ENCODE results near the gene PDCL2.
"Not testable (repeated sequence)": the region's sequence is repeated elsewhere in the genome, so short reads cannot be mapped to it uniquely, and the experiment has no call there.

Gene PDCL2

GRCh38 chr4:55612341-55612740 is 20.3 kb upstream of the PDCL2 start:
- H3K27ac Mint-ChIP-seq = no peak overlapping the region
- peaks cover 1% of the 10 kb centered on the region for H3K4me1 Mint-ChIP-seq (ENCODE audit: low read depth)
- intact Hi-C loops (cut with micrococcal nuclease) = no loop called here
- H3K36me3 Mint-ChIP-seq (ENCODE audit: low read depth) = no peaks in the 10 kb centered on the region
- H3K9me3 Mint-ChIP-seq = no peaks in the 10 kb centered on the region
- H3K27me3 Mint-ChIP-seq = peaks cover 2% of the 10 kb centered on the region
- H3K4me3 Mint-ChIP-seq = no peak overlapping the region

- H3K36me3 Mint-ChIP-seq (ENCODE audit: low read depth) = no peaks in the 10 kb centered on the region
- no peaks in the 10 kb centered on the region for H3K4me1 Mint-ChIP-seq (ENCODE audit: low read depth)
- no peaks in the 10 kb centered on the region for H3K27me3 Mint-ChIP-seq
- H3K4me3 Mint-ChIP-seq = no peak overlapping the region
- intact Hi-C loops (cut with micrococcal nuclease) = no loop called here
- no peaks in the 10 kb centered on the region for H3K9me3 Mint-ChIP-seq
- no peak overlapping the region for H3K27ac Mint-ChIP-seq
Measured at GRCh38 chr4:55611358-55612059, 19.5 kb upstream of the PDCL2 start.

- H3K4me1 Mint-ChIP-seq (ENCODE audit: low read depth) = no peaks in the 10 kb centered on the region
- intact Hi-C loops (cut with micrococcal nuclease) = no loop called here
- H3K9me3 Mint-ChIP-seq = no peaks in the 10 kb centered on the region
- no peaks in the 10 kb centered on the region for H3K27me3 Mint-ChIP-seq
- no peak overlapping the region for H3K27ac Mint-ChIP-seq
- no peaks in the 10 kb centered on the region for H3K36me3 Mint-ChIP-seq (ENCODE audit: low read depth)
- H3K4me3 Mint-ChIP-seq = no peak overlapping the region
Measured at GRCh38 chr4:55610381-55610780, 18.3 kb upstream of the PDCL2 start.

- Mint-ChIP-seq H3K4me1 (ENCODE audit: low read depth) (no peaks in the 10 kb centered on the region), H3K9me3 (no peaks in the 10 kb centered on the region), H3K27me3 (no peaks in the 10 kb centered on the region), H3K36me3 (ENCODE audit: low read depth) (no peaks in the 10 kb centered on the region), H3K27ac (no peak overlapping the region), H3K4me3 (no peak overlapping the region)
- intact Hi-C loops (cut with micrococcal nuclease) = no loop called here
Measured at GRCh38 chr4:55609393-55609866, 17.4 kb upstream of the PDCL2 start.

- no peaks in the 10 kb centered on the region for H3K36me3 Mint-ChIP-seq (ENCODE audit: low read depth)
- no peak overlapping the region for H3K4me3 Mint-ChIP-seq
- no peaks in the 10 kb centered on the region for H3K9me3 Mint-ChIP-seq
- no peak overlapping the region for H3K27ac Mint-ChIP-seq
- no peaks in the 10 kb centered on the region for H3K4me1 Mint-ChIP-seq (ENCODE audit: low read depth)
- intact Hi-C loops (cut with micrococcal nuclease) = no loop called here
- H3K27me3 Mint-ChIP-seq = no peaks in the 10 kb centered on the region
Measured at GRCh38 chr4:55608591-55608990, 16.5 kb upstream of the PDCL2 start.

- intact Hi-C loops (cut with micrococcal nuclease) = no loop called here
- no peak overlapping the region for H3K27ac Mint-ChIP-seq
- no peak overlapping the region for H3K4me3 Mint-ChIP-seq
- H3K4me1 Mint-ChIP-seq (ENCODE audit: low read depth) = no peaks in the 10 kb centered on the region
- H3K36me3 Mint-ChIP-seq (ENCODE audit: low read depth) = no peaks in the 10 kb centered on the region
- H3K27me3 Mint-ChIP-seq = no peaks in the 10 kb centered on the region
- H3K9me3 Mint-ChIP-seq = no peaks in the 10 kb centered on the region
Measured at GRCh38 chr4:55604996-55605395, 13.0 kb upstream of the PDCL2 start.

GRCh38 chr4:55600640-55601039 is 8.6 kb upstream of the PDCL2 start:
- H3K36me3 Mint-ChIP-seq (ENCODE audit: low read depth) = no peaks in the 10 kb centered on the region
- H3K27ac Mint-ChIP-seq = no peak overlapping the region
- intact Hi-C loops (cut with micrococcal nuclease) = no loop called here
- no peaks in the 10 kb centered on the region for H3K4me1 Mint-ChIP-seq (ENCODE audit: low read depth)
- no peak overlapping the region for H3K4me3 Mint-ChIP-seq
- H3K9me3 Mint-ChIP-seq = no peaks in the 10 kb centered on the region
- peaks cover 3% of the 10 kb centered on the region for H3K27me3 Mint-ChIP-seq

- Mint-ChIP-seq H3K4me3 (no peak overlapping the region), H3K9me3 (no peaks in the 10 kb centered on the region), H3K27me3 (peaks cover 5% of the 10 kb centered on the region), H3K36me3 (ENCODE audit: low read depth) (no peaks in the 10 kb centered on the region), H3K4me1 (ENCODE audit: low read depth) (no peaks in the 10 kb centered on the region), H3K27ac (no peak overlapping the region)
- intact Hi-C loops (cut with micrococcal nuclease) = no loop called here
Measured at GRCh38 chr4:55598641-55599040, 6.6 kb upstream of the PDCL2 start.

- H3K9me3 Mint-ChIP-seq = peaks cover 21% of the 10 kb centered on the region
- no peaks in the 10 kb centered on the region for H3K4me1 Mint-ChIP-seq (ENCODE audit: low read depth)
- peaks cover 2% of the 10 kb centered on the region for H3K27me3 Mint-ChIP-seq
- H3K27ac Mint-ChIP-seq = no peak overlapping the region
- intact Hi-C loops (cut with micrococcal nuclease) = no loop called here
- H3K4me3 Mint-ChIP-seq = no peak overlapping the region
- H3K36me3 Mint-ChIP-seq (ENCODE audit: low read depth) = no peaks in the 10 kb centered on the region
Measured at GRCh38 chr4:55588160-55588559, 3.9 kb downstream of the PDCL2 start.

GRCh38 chr4:55582773-55583172 is 9.3 kb downstream of the PDCL2 start:
- H3K36me3 Mint-ChIP-seq (ENCODE audit: low read depth); intact Hi-C loops (cut with micrococcal nuclease); H3K9me3 Mint-ChIP-seq: not testable (repeated sequence)

GRCh38 chr4:55578341-55579010 is 13.6 kb downstream of the PDCL2 start:
- Mint-ChIP-seq H3K27me3 (peaks cover 3% of the 10 kb centered on the region), H3K4me1 (ENCODE audit: low read depth) (peaks cover 5% of the 10 kb centered on the region), H3K4me3 (no peak overlapping the region), H3K9me3 (peaks cover 14% of the 10 kb centered on the region), H3K36me3 (ENCODE audit: low read depth) (no peaks in the 10 kb centered on the region), H3K27ac (no peak overlapping the region)
- intact Hi-C loops (cut with micrococcal nuclease) = no loop called here

More at GRCh38 chr4:55582773-55583172, 9.3 kb downstream of the PDCL2 start:
- not testable (repeated sequence) for H3K4me3 Mint-ChIP-seq; H3K4me1 Mint-ChIP-seq (ENCODE audit: low read depth); H3K27ac Mint-ChIP-seq; H3K27me3 Mint-ChIP-seq

GRCh38 chr4:55575513-55575912 is 16.5 kb downstream of the PDCL2 start:
- H3K4me1 Mint-ChIP-seq (ENCODE audit: low read depth) = peaks cover 11% of the 10 kb centered on the region
- H3K4me3 Mint-ChIP-seq = no peak overlapping the region
- no peaks in the 10 kb centered on the region for H3K36me3 Mint-ChIP-seq (ENCODE audit: low read depth)
- no peaks in the 10 kb centered on the region for H3K27me3 Mint-ChIP-seq
- intact Hi-C loops (cut with micrococcal nuclease) = no loop called here
- no peak overlapping the region for H3K27ac Mint-ChIP-seq
- H3K9me3 Mint-ChIP-seq = peaks cover 11% of the 10 kb centered on the region

- intact Hi-C loops (cut with micrococcal nuclease) = no loop called here
- Mint-ChIP-seq H3K27me3 (no peaks in the 10 kb centered on the region), H3K4me3 (no peak overlapping the region), H3K27ac (no peak overlapping the region), H3K36me3 (ENCODE audit: low read depth) (no peaks in the 10 kb centered on the region), H3K9me3 (peaks cover 11% of the 10 kb centered on the region), H3K4me1 (ENCODE audit: low read depth) (peaks cover 11% of the 10 kb centered on the region)
Measured at GRCh38 chr4:55574252-55574651, 17.8 kb downstream of the PDCL2 start.

- peaks cover 11% of the 10 kb centered on the region for H3K9me3 Mint-ChIP-seq
- intact Hi-C loops (cut with micrococcal nuclease) = no loop called here
Measured at GRCh38 chr4:55571806-55572205, 20.2 kb downstream of the PDCL2 start.

More at GRCh38 chr4:55571806-55572205, 20.2 kb downstream of the PDCL2 start:
- H3K36me3 Mint-ChIP-seq (ENCODE audit: low read depth) = no peaks in the 10 kb centered on the region
- no peak overlapping the region for H3K4me3 Mint-ChIP-seq
- peaks cover 6% of the 10 kb centered on the region for H3K4me1 Mint-ChIP-seq (ENCODE audit: low read depth)
- H3K27me3 Mint-ChIP-seq = no peaks in the 10 kb centered on the region
- no peak overlapping the region for H3K27ac Mint-ChIP-seq
